Kidney (tissue), 14 donors: ENCODE measurements around the gene CHD6. TPM values are rescaled to one million over a fixed set of nuclear protein-coding genes. Genes with fewer than 3 reads are reported as not detected.
A peak's percentile ranks its signal among the peaks of the same experiment; 100 is the strongest.

Source experiments
- DNase-seq, 5 donors: peaks; one replicate each; pipeline ENCODE4 v3.0.0-alpha.2; 2013 to 2020
- FAIRE-seq: peaks from 2 replicates; lab custom pipeline; 2012; peaks lifted over from hg19 to GRCh38; lab: Jason Lieb, UNC
- H3K27ac ChIP-seq, 2 donors: one replicate each; pipeline ENCODE4 v1.7.0; 2013; ENCODE audit warnings: low read depth in 2 of 2, low read length in 2 of 2, inconsistent platforms in 1 of 2
- H3K27me3 ChIP-seq: one replicate; pipeline ENCODE4 v1.7.1; 2013; ENCODE audit warnings: low read length, inconsistent platforms; ENCODE audit not compliant: control insufficient read depth, insufficient read depth
- H3K36me3 ChIP-seq, 3 donors: one replicate each; pipeline versions ENCODE4 v1.7.0 to v1.7.1; 2013; ENCODE audit warnings: low read length in 3 of 3, control low read depth in 1 of 3, inconsistent platforms in 1 of 3; ENCODE audit not compliant: insufficient read depth in 3 of 3, control insufficient read depth in 2 of 3
- H3K4me1 ChIP-seq, 3 donors: one replicate each; pipeline versions ENCODE4 v1.7.0 to v1.7.1; 2013; ENCODE audit warnings: low read length in 3 of 3, inconsistent platforms in 1 of 3, low read depth in 1 of 3; ENCODE audit not compliant: control insufficient read depth in 2 of 3, insufficient read depth in 2 of 3
- H3K4me3 ChIP-seq, 3 donors: one replicate each; pipeline versions ENCODE4 v1.7.0 to v1.8.1; 2013; ENCODE audit warnings: low read length in 3 of 3, control low read depth in 1 of 3, inconsistent platforms in 1 of 3
- H3K9ac ChIP-seq, 3 donors: one replicate each; pipeline versions ENCODE4 v1.7.0 to v1.7.1; 2013; ENCODE audit warnings: low read length in 3 of 3, control low read depth in 1 of 3, inconsistent platforms in 1 of 3
- H3K9me3 ChIP-seq, 3 donors: one replicate each; pipeline versions ENCODE4 v1.7.0 to v1.7.1; 2013; ENCODE audit warnings: low read length in 3 of 3, control low read depth in 1 of 3, inconsistent platforms in 1 of 3; ENCODE audit not compliant: control insufficient read depth in 2 of 3, insufficient read depth in 1 of 3
- CTCF ChIP-seq: IDR thresholded peaks from 3 replicates; pipeline ENCODE4 v1.5.1; 2012; ENCODE audit warnings: mild to moderate bottlenecking, moderate library complexity, borderline replicate concordance; ENCODE audit not compliant: insufficient read depth; ENCODE audit errors: extremely low read depth
- intact Hi-C: fragments of 100-400 bp; cut with DNase I; formaldehyde crosslinking; loops from one replicate; pipeline ENCODE4 v1.11.1; 2022
- polyA plus RNA-seq: library from polyadenylated mRNA; stranded (reverse); fragments of 350-450 nt; fragmentation: Illumina TruSeq; extraction: RNeasy Lipid Tissue Mini Kit (QIAGEN cat#74804); gene quantifications from one replicate; pipeline ENCODE4 v1.2.3, GENCODE V29; 2014; ENCODE audit warnings: low read depth, low replicate concordance; ENCODE audit not compliant: insufficient read depth
- total RNA-seq: library from RNA; stranded (reverse); fragmentation: NEBNext Ultra II Directional; extraction: Animal tissue kit (Norgen Biotek cat#: 25700); gene quantifications from one replicate; pipeline ENCODE4 v1.2.1, GENCODE V29; 2021
- donor health status: control.
- donor health status: control.
- donor health status: control.
- donor health status: control.
- donor health status: control.
- donor health status: DM: yes; HTN: yes; CAD: no.
- donor health status: Normal renal cell carcinoma (clear cell type).

Gene CHD6
- total and polyA plus RNA-seq, 2 donors from 2014 or later = 4.5 to 53.5 TPM

- no peaks in the 10 kb centered on the region for H3K9me3 ChIP-seq
- DNase-seq = peak in 1 of 5 donors; percentile 16
- intact Hi-C loops = no loop called here
- H3K27ac ChIP-seq = no peak overlapping the region
- TF ChIP-seq CTCF = no peak
- peaks cover 0 to 5% (median 0%) of the 10 kb centered on the region in 3 donors for H3K4me1 ChIP-seq
- no peaks in the 10 kb centered on the region for H3K27me3 ChIP-seq
- no peak overlapping the region for H3K4me3 ChIP-seq
- no peak for FAIRE-seq
- H3K9ac ChIP-seq = no peak overlapping the region
- H3K36me3 ChIP-seq = no peaks in the 10 kb centered on the region
Measured at GRCh38 chr20:41391587-41392001, 226.6 kb downstream of the CHD6 start.

DNA sequence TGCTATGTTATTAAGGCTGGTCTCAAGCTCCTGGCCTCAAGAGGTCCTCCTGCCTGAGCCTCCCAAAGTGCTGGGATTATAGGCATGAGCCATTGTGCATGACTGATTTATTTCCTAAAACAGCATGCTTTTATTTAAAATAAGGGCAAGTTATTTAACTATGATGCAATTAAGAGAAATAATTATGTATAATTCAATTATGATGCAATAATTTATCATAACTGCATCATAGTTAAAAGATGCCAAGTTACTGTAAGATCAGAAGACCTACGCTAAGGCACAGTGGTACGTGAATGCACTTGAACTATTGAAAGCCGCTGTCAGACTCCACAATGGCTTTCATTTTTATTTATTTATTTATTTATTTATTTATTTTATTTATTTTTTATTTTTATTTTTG, 227.3 kb downstream of the CHD6 start:
- Histone ChIP-seq H3K9me3 (no peaks in the 10 kb centered on the region), H3K27me3 (no peaks in the 10 kb centered on the region), H3K36me3 (no peaks in the 10 kb centered on the region), H3K9ac (no peak overlapping the region), H3K4me3 (no peak overlapping the region), H3K4me1 (peaks cover 0 to 5% (median 0%) of the 10 kb centered on the region in 3 donors), H3K27ac (no peak overlapping the region)
- no peak for DNase-seq
- intact Hi-C loops = no loop called here
- FAIRE-seq = no peak
- TF ChIP-seq CTCF = no peak

- TF ChIP-seq CTCF = no peak
- DNase-seq (peak in 3 of 5 donors; percentile 73 to 80 (median 79)), FAIRE-seq (no peak)
- Histone ChIP-seq H3K4me1 (no peaks in the 10 kb centered on the region), H3K27ac (no peak overlapping the region), H3K36me3 (no peaks in the 10 kb centered on the region), H3K4me3 (no peak overlapping the region), H3K9me3 (no peaks in the 10 kb centered on the region), H3K9ac (no peak overlapping the region), H3K27me3 (no peaks in the 10 kb centered on the region)
- intact Hi-C loops = no loop called here
Measured at GRCh38 chr20:41387444-41387851, 230.7 kb downstream of the CHD6 start.
